ENCODE data around the gene REPIN1. TPM values are rescaled to one million over a fixed set of nuclear protein-coding genes. Genes with fewer than 3 reads are reported as not detected.

The REPIN1 gene
- total and polyA plus RNA-seq, 9 donors, result 39.5 to 88.6 (median 75.9) TPM

GRCh38 chr7:150410680-150411346 lies 42.2 kb downstream of the REPIN1 start:
- no peak for DNase-seq
- H3K27me3 ChIP-seq (ENCODE audit: control insufficient read depth, insufficient read depth, low read length), result no peaks in the 10 kb centered on the region
- WGBS (ENCODE audit: insufficient coverage), result 60% methylated on average over 8 of the region's 10 CpGs
- no peak overlapping the region for H3K4me3 ChIP-seq (ENCODE audit: low read length)
- no peak overlapping the region for H3K27ac ChIP-seq (ENCODE audit: low read length)
- H3K4me1 ChIP-seq (ENCODE audit: control insufficient read depth, insufficient read depth, low read length), result peaks cover 8% of the 10 kb centered on the region
- H3K36me3 ChIP-seq (ENCODE audit: control insufficient read depth, insufficient read depth, low read length), result peaks cover 10% of the 10 kb centered on the region
- no peaks in the 10 kb centered on the region for H3K9me3 ChIP-seq (replicated peaks; ENCODE audit: control insufficient read depth, low read depth, low read length)

GRCh38 chr7:150411606-150412005 lies 43.0 kb downstream of the REPIN1 start:
- Histone ChIP-seq H3K27me3 (ENCODE audit: control insufficient read depth, insufficient read depth, low read length) (no peaks in the 10 kb centered on the region), H3K9me3 (replicated peaks; ENCODE audit: control insufficient read depth, low read depth, low read length) (no peaks in the 10 kb centered on the region), H3K27ac (ENCODE audit: low read length) (no peak overlapping the region), H3K36me3 (ENCODE audit: control insufficient read depth, insufficient read depth, low read length) (peaks cover 10% of the 10 kb centered on the region), H3K4me3 (ENCODE audit: low read length) (no peak overlapping the region), H3K4me1 (ENCODE audit: control insufficient read depth, insufficient read depth, low read length) (peaks cover under 1% of the 10 kb centered on the region)
- DNase-seq, result no peak
- WGBS (ENCODE audit: insufficient coverage), result 71% methylated on average over 11 of the region's 11 CpGs

- WGBS (ENCODE audit: insufficient coverage), result 74% methylated on average over 6 of the region's 11 CpGs
- no peak for DNase-seq
- Histone ChIP-seq H3K36me3 (ENCODE audit: control insufficient read depth, insufficient read depth, low read length) (peaks cover 10% of the 10 kb centered on the region), H3K27me3 (ENCODE audit: control insufficient read depth, insufficient read depth, low read length) (no peaks in the 10 kb centered on the region), H3K4me1 (ENCODE audit: control insufficient read depth, insufficient read depth, low read length) (no peaks in the 10 kb centered on the region), H3K9me3 (replicated peaks; ENCODE audit: control insufficient read depth, low read depth, low read length) (no peaks in the 10 kb centered on the region), H3K4me3 (ENCODE audit: low read length) (no peak overlapping the region), H3K27ac (ENCODE audit: low read length) (no peak overlapping the region)
Measured at GRCh38 chr7:150412016-150412415, 43.4 kb downstream of the REPIN1 start.

- Histone ChIP-seq H3K27me3 (ENCODE audit: control insufficient read depth, insufficient read depth, low read length) (no peaks in the 10 kb centered on the region), H3K27ac (ENCODE audit: low read length) (no peak overlapping the region), H3K9me3 (replicated peaks; ENCODE audit: control insufficient read depth, low read depth, low read length) (no peaks in the 10 kb centered on the region), H3K4me3 (ENCODE audit: low read length) (no peak overlapping the region), H3K4me1 (ENCODE audit: control insufficient read depth, insufficient read depth, low read length) (no peaks in the 10 kb centered on the region), H3K36me3 (ENCODE audit: control insufficient read depth, insufficient read depth, low read length) (peaks cover 10% of the 10 kb centered on the region)
- 80% methylated on average over 35 of the region's 37 CpGs for WGBS (ENCODE audit: insufficient coverage)
- DNase-seq, result no peak
Measured at GRCh38 chr7:150412518-150413488, 44.2 kb downstream of the REPIN1 start.

- WGBS (ENCODE audit: insufficient coverage), result 75% methylated on average over 9 of the region's 11 CpGs
- Histone ChIP-seq H3K27me3 (ENCODE audit: control insufficient read depth, insufficient read depth, low read length) (no peaks in the 10 kb centered on the region), H3K4me3 (ENCODE audit: low read length) (no peak overlapping the region), H3K9me3 (replicated peaks; ENCODE audit: control insufficient read depth, low read depth, low read length) (no peaks in the 10 kb centered on the region), H3K27ac (ENCODE audit: low read length) (no peak overlapping the region), H3K36me3 (ENCODE audit: control insufficient read depth, insufficient read depth, low read length) (peaks cover 8% of the 10 kb centered on the region), H3K4me1 (ENCODE audit: control insufficient read depth, insufficient read depth, low read length) (no peaks in the 10 kb centered on the region)
- no peak for DNase-seq
Measured at GRCh38 chr7:150413640-150414081, 45.0 kb downstream of the REPIN1 start.

GRCh38 chr7:150415161-150416153 lies 46.8 kb downstream of the REPIN1 start:
- no peaks in the 10 kb centered on the region for H3K4me1 ChIP-seq (ENCODE audit: control insufficient read depth, insufficient read depth, low read length)
- 82% methylated on average over 19 of the region's 19 CpGs for WGBS (ENCODE audit: insufficient coverage)
- H3K27me3 ChIP-seq (ENCODE audit: control insufficient read depth, insufficient read depth, low read length), result no peaks in the 10 kb centered on the region
- H3K27ac ChIP-seq (ENCODE audit: low read length), result no peak overlapping the region
- H3K36me3 ChIP-seq (ENCODE audit: control insufficient read depth, insufficient read depth, low read length), result peaks cover 5% of the 10 kb centered on the region
- no peak for DNase-seq
- no peak overlapping the region for H3K4me3 ChIP-seq (ENCODE audit: low read length)
- H3K9me3 ChIP-seq (replicated peaks; ENCODE audit: control insufficient read depth, low read depth, low read length), result no peaks in the 10 kb centered on the region

GRCh38 chr7:150417239-150417638 lies 48.6 kb downstream of the REPIN1 start:
- H3K36me3 ChIP-seq (ENCODE audit: control insufficient read depth, insufficient read depth, low read length), result no peaks in the 10 kb centered on the region
- no peaks in the 10 kb centered on the region for H3K27me3 ChIP-seq (ENCODE audit: control insufficient read depth, insufficient read depth, low read length)
- no peak overlapping the region for H3K4me3 ChIP-seq (ENCODE audit: low read length)
- DNase-seq, result no peak
- no peak overlapping the region for H3K27ac ChIP-seq (ENCODE audit: low read length)
- H3K9me3 ChIP-seq (replicated peaks; ENCODE audit: control insufficient read depth, low read depth, low read length), result no peaks in the 10 kb centered on the region
- 94% methylated on average over 8 of the region's 10 CpGs for WGBS (ENCODE audit: insufficient coverage)
- peaks cover 2% of the 10 kb centered on the region for H3K4me1 ChIP-seq (ENCODE audit: control insufficient read depth, insufficient read depth, low read length)

- Histone ChIP-seq H3K27ac (ENCODE audit: low read length) (no peak overlapping the region), H3K36me3 (ENCODE audit: control insufficient read depth, insufficient read depth, low read length) (no peaks in the 10 kb centered on the region), H3K4me1 (ENCODE audit: control insufficient read depth, insufficient read depth, low read length) (peaks cover 2% of the 10 kb centered on the region), H3K27me3 (ENCODE audit: control insufficient read depth, insufficient read depth, low read length) (no peaks in the 10 kb centered on the region), H3K4me3 (ENCODE audit: low read length) (no peak overlapping the region), H3K9me3 (replicated peaks; ENCODE audit: control insufficient read depth, low read depth, low read length) (no peaks in the 10 kb centered on the region)
- 98% methylated on average over 5 of the region's 6 CpGs for WGBS (ENCODE audit: insufficient coverage)
- DNase-seq, result no peak
Measured at GRCh38 chr7:150417863-150418262, 49.2 kb downstream of the REPIN1 start.

- no peaks in the 10 kb centered on the region for H3K36me3 ChIP-seq (ENCODE audit: control insufficient read depth, insufficient read depth, low read length)
- no peak overlapping the region for H3K27ac ChIP-seq (ENCODE audit: low read length)
- no peak overlapping the region for H3K4me3 ChIP-seq (ENCODE audit: low read length)
- H3K9me3 ChIP-seq (replicated peaks; ENCODE audit: control insufficient read depth, low read depth, low read length), result no peaks in the 10 kb centered on the region
- peaks cover 2% of the 10 kb centered on the region for H3K4me1 ChIP-seq (ENCODE audit: control insufficient read depth, insufficient read depth, low read length)
- no peaks in the 10 kb centered on the region for H3K27me3 ChIP-seq (ENCODE audit: control insufficient read depth, insufficient read depth, low read length)
- WGBS (ENCODE audit: insufficient coverage), result 52% methylated on average over 2 of the region's 2 CpGs
- no peak for DNase-seq
Measured at GRCh38 chr7:150420242-150420641, 51.6 kb downstream of the REPIN1 start.
